NCI-H1436 treated with DMSO at 0.1 percent for 48 hours (cell line): Measurements from ENCODE around the gene RBBP5.
A peak's percentile ranks its signal among the peaks of the same experiment; 100 is the strongest.

ENCODE experiments used
- DNase-seq: peaks from one replicate; lab custom pipeline; 2025; lab: John Stamatoyannopoulos, UW

Gene RBBP5

GRCh38 chr1:205074513-205074912 lies 47.3 kb downstream of the RBBP5 start:
- no peak for DNase-seq

GRCh38 chr1:205074084-205074483 lies 47.7 kb downstream of the RBBP5 start:
- no peak for DNase-seq

GRCh38 chr1:205073511-205073910 lies 48.3 kb downstream of the RBBP5 start:
- DNase-seq, result no peak

- DNase-seq, result no peak
These were observed 48.9 kb downstream of the RBBP5 start for GRCh38 chr1:205072881-205073280.

- no peak for DNase-seq
These were observed 49.5 kb downstream of the RBBP5 start for GRCh38 chr1:205072286-205072685.

GRCh38 chr1:205071801-205072200 lies 50.0 kb downstream of the RBBP5 start:
- no peak for DNase-seq

- no peak for DNase-seq
These were observed 50.8 kb downstream of the RBBP5 start for GRCh38 chr1:205071028-205071409.

GRCh38 chr1:205069371-205070125 lies 52.2 kb downstream of the RBBP5 start:
- DNase-seq, result no peak

- DNase-seq, result no peak
These were observed 53.2 kb downstream of the RBBP5 start for GRCh38 chr1:205068457-205069040.

GRCh38 chr1:205068001-205068400 lies 53.8 kb downstream of the RBBP5 start:
- DNase-seq, result no peak

GRCh38 chr1:205067031-205067430 lies 54.7 kb downstream of the RBBP5 start:
- DNase-seq, result no peak

- no peak for DNase-seq
These were observed 55.5 kb downstream of the RBBP5 start for GRCh38 chr1:205066141-205066818.

GRCh38 chr1:205065666-205066065 lies 56.1 kb downstream of the RBBP5 start:
- no peak for DNase-seq

- DNase-seq, result no peak
These were observed 56.9 kb downstream of the RBBP5 start for GRCh38 chr1:205064741-205065316.

- DNase-seq, result no peak
These were observed 57.5 kb downstream of the RBBP5 start for GRCh38 chr1:205064301-205064700.

- DNase-seq, result no peak
These were observed 58.9 kb downstream of the RBBP5 start for GRCh38 chr1:205062895-205063294.

- DNase-seq, result no peak
These were observed 59.5 kb downstream of the RBBP5 start for GRCh38 chr1:205062319-205062718.

GRCh38 chr1:205061665-205062069 lies 60.1 kb downstream of the RBBP5 start:
- DNase-seq, result peak; percentile 37

GRCh38 chr1:205061227-205061626 lies 60.6 kb downstream of the RBBP5 start:
- DNase-seq, result no peak

- no peak for DNase-seq
These were observed 61.0 kb downstream of the RBBP5 start for GRCh38 chr1:205060746-205061145.

GRCh38 chr1:205059660-205060059 lies 62.1 kb downstream of the RBBP5 start:
- no peak for DNase-seq

- DNase-seq, result no peak
These were observed 62.9 kb downstream of the RBBP5 start for GRCh38 chr1:205058853-205059252.
